ENCODE measurements around the gene SDC3. TPM values are rescaled to one million over a fixed set of nuclear protein-coding genes. Genes with fewer than 3 reads are reported as not detected.

Gene SDC3
- total and polyA plus RNA-seq, 2 donors (not counting 1 experiment from before 2014, with no cell fraction given), result 13.7 to 32.9 TPM

DNA sequence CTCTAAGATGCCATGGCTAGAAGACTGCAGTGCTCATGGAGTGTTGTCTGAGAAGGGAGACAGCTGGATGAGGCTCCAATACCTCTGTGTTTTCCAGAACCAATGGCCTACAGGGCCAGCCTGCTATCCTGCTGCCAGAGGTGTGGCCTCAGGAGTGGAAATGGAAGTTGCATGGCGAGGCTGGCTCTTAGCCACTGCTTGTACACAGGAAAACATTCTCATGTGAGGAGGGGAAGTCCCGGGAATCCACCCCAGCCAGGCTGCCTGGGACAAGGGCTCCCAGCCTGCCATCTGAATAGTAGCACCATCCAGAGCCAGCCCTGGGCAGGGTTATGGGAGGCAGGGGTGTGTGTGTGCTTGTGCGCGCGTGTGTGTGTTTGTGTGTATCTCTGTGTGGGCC, 56.5 kb downstream of the SDC3 start:
- peak in 1 of 2 donors; percentile 48 for DNase-seq (ENCODE audit: low read depth in 2 of 2)

DNA sequence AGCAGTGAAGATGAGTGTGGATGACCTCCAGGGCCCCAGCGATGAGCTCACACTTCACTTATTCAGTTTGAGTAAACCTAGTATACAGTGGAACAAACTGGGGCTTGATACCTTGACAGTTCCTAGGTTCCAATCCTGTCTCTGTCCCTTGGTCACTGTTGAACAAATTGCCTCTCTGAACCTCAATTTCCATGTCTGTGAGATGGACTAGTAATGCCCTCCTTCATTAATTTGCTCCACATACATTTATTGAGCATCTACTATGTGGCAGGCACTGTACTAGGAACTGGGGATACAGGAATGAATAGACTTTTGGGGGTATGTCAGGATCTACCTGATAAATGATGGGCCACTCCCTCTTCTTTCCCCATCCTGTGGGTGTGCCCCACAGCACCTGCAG, 57.3 kb downstream of the SDC3 start:
- Histone ChIP-seq H3K27ac (ENCODE audit: insufficient read depth, low read length) (no peak overlapping the region), H3K27me3 (ENCODE audit: control insufficient read depth, insufficient read depth, low read length) (peaks cover 2% of the 10 kb centered on the region), H3K9ac (ENCODE audit: insufficient read depth, low read length) (no peak overlapping the region), H3K9me3 (ENCODE audit: control insufficient read depth, insufficient read depth, low read depth, low read length) (no peaks in the 10 kb centered on the region), H3K4me1 (ENCODE audit: control insufficient read depth, extremely low read depth, insufficient read depth, low read length) (no peaks in the 10 kb centered on the region), H3K4me3 (replicated peaks in 1 of 4; ENCODE audit: control extremely low read depth in 1 of 4, insufficient read depth in 1 of 4, low read depth in 3 of 4, low read length in 4 of 4) (no peak overlapping the region), H4K20me1 (ENCODE audit: control insufficient read depth, extremely low read depth, insufficient read depth, low read length) (no peaks in the 10 kb centered on the region), H3K4me2 (ENCODE audit: extremely low read depth, insufficient read depth, low read length) (no peak overlapping the region), H2AFZ (ENCODE audit: low read length) (no peak overlapping the region), H3K36me3 (ENCODE audit: control insufficient read depth, insufficient read depth, low read length) (no peaks in the 10 kb centered on the region), H3K79me2 (ENCODE audit: control insufficient read depth, insufficient read depth, low read length) (no peaks in the 10 kb centered on the region)
- TF ChIP-seq, protein P1, sequence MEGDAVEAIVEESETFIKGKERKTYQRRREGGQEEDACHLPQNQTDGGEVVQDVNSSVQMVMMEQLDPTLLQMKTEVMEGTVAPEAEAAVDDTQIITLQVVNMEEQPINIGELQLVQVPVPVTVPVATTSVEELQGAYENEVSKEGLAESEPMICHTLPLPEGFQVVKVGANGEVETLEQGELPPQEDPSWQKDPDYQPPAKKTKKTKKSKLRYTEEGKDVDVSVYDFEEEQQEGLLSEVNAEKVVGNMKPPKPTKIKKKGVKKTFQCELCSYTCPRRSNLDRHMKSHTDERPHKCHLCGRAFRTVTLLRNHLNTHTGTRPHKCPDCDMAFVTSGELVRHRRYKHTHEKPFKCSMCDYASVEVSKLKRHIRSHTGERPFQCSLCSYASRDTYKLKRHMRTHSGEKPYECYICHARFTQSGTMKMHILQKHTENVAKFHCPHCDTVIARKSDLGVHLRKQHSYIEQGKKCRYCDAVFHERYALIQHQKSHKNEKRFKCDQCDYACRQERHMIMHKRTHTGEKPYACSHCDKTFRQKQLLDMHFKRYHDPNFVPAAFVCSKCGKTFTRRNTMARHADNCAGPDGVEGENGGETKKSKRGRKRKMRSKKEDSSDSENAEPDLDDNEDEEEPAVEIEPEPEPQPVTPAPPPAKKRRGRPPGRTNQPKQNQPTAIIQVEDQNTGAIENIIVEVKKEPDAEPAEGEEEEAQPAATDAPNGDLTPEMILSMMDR (conservative IDR thresholded peaks at IDR 0.05 in 1 of 2, IDR thresholded peaks at IDR 0.05 in 1 of 2; ENCODE audit: low read depth in 1 of 2, low read length in 2 of 2), result no peak
- TF ChIP-seq EZH2 (IDR thresholded peaks at IDR 0.05; ENCODE audit: low read length, missing control alignments), result no peak
- DNase-seq (ENCODE audit: low read depth in 2 of 2), result no peak

More for the DNA sequence above, 56.5 kb downstream of the SDC3 start:
- no peak overlapping the region for H3K27ac ChIP-seq (ENCODE audit: insufficient read depth, low read length)
- H3K9ac ChIP-seq (ENCODE audit: insufficient read depth, low read length), result no peak overlapping the region
- H3K9me3 ChIP-seq (ENCODE audit: control insufficient read depth, insufficient read depth, low read depth, low read length), result no peaks in the 10 kb centered on the region
- peaks cover 2% of the 10 kb centered on the region for H3K27me3 ChIP-seq (ENCODE audit: control insufficient read depth, insufficient read depth, low read length)
- no peak for TF ChIP-seq EZH2 (IDR thresholded peaks at IDR 0.05; ENCODE audit: low read length, missing control alignments)
- TF ChIP-seq, protein P1 (conservative IDR thresholded peaks at IDR 0.05 in 1 of 2, IDR thresholded peaks at IDR 0.05 in 1 of 2; ENCODE audit: low read depth in 1 of 2, low read length in 2 of 2), result no peak
- H3K4me1 ChIP-seq (ENCODE audit: control insufficient read depth, extremely low read depth, insufficient read depth, low read length), result no peaks in the 10 kb centered on the region
- H3K4me3 ChIP-seq (replicated peaks in 1 of 4; ENCODE audit: control extremely low read depth in 1 of 4, insufficient read depth in 1 of 4, low read depth in 3 of 4, low read length in 4 of 4), result no peak overlapping the region
- no peaks in the 10 kb centered on the region for H4K20me1 ChIP-seq (ENCODE audit: control insufficient read depth, extremely low read depth, insufficient read depth, low read length)
- no peaks in the 10 kb centered on the region for H3K79me2 ChIP-seq (ENCODE audit: control insufficient read depth, insufficient read depth, low read length)
- no peak overlapping the region for H3K4me2 ChIP-seq (ENCODE audit: extremely low read depth, insufficient read depth, low read length)
- H2AFZ ChIP-seq (ENCODE audit: low read length), result no peak overlapping the region
- no peaks in the 10 kb centered on the region for H3K36me3 ChIP-seq (ENCODE audit: control insufficient read depth, insufficient read depth, low read length)

DNA sequence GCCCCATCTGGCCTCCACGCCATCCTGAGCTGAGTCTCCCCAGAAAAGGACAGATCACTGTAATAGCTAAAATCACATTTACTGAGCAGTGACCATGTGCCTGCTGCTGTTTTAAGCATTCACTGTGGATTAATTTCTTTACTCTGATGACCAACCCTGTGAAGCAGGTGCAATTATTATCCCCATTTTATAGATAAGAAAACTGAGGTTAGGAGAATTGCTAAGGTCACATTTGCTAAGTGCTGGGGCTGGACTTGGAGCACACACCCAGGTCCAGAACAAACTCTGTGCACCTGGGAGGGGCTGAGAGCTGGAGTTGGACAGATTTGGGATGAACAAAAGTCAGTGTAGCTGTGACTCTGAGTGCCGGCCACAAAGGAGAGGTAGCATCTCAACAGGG, 58.0 kb downstream of the SDC3 start:
- Histone ChIP-seq H3K9ac (ENCODE audit: insufficient read depth, low read length) (no peak overlapping the region), H3K4me2 (ENCODE audit: extremely low read depth, insufficient read depth, low read length) (no peak overlapping the region), H3K4me1 (ENCODE audit: control insufficient read depth, extremely low read depth, insufficient read depth, low read length) (no peaks in the 10 kb centered on the region), H3K36me3 (ENCODE audit: control insufficient read depth, insufficient read depth, low read length) (no peaks in the 10 kb centered on the region), H3K27ac (ENCODE audit: insufficient read depth, low read length) (no peak overlapping the region), H3K79me2 (ENCODE audit: control insufficient read depth, insufficient read depth, low read length) (no peaks in the 10 kb centered on the region), H3K4me3 (replicated peaks in 1 of 4; ENCODE audit: control extremely low read depth in 1 of 4, insufficient read depth in 1 of 4, low read depth in 3 of 4, low read length in 4 of 4) (no peak overlapping the region), H2AFZ (ENCODE audit: low read length) (no peak overlapping the region), H3K9me3 (ENCODE audit: control insufficient read depth, insufficient read depth, low read depth, low read length) (no peaks in the 10 kb centered on the region), H4K20me1 (ENCODE audit: control insufficient read depth, extremely low read depth, insufficient read depth, low read length) (no peaks in the 10 kb centered on the region), H3K27me3 (ENCODE audit: control insufficient read depth, insufficient read depth, low read length) (peaks cover 2% of the 10 kb centered on the region)
- DNase-seq (ENCODE audit: low read depth in 2 of 2), result no peak
- TF ChIP-seq, protein P1 (conservative IDR thresholded peaks at IDR 0.05 in 1 of 2, IDR thresholded peaks at IDR 0.05 in 1 of 2; ENCODE audit: low read depth in 1 of 2, low read length in 2 of 2), result no peak
- no peak for TF ChIP-seq EZH2 (IDR thresholded peaks at IDR 0.05; ENCODE audit: low read length, missing control alignments)

Measured in fibroblast of lung (primary cell).